Endothelial cell of umbilical vein (primary cell): Measurements from ENCODE around the gene AVL9.

ENCODE experiments used
- POLR2AphosphoS5 ChIP-seq: IDR thresholded peaks from 2 replicates; pipeline ENCODE4 v1.6.1; 2012; ENCODE audit warnings: low read depth, mild to moderate bottlenecking, control low read depth, low read length, moderate library complexity; ENCODE audit not compliant: insufficient read depth
- TF ChIP-seq, protein P1 (sequence below), 2 donors: IDR thresholded peaks; 1 replicate in 1 of 2; 2 replicates in 1 of 2; pipeline ENCODE4 v1.5.1; 2011; ENCODE audit warnings: low read length in 2 of 2, mild to moderate bottlenecking in 2 of 2, moderate library complexity in 2 of 2, control low read depth in 1 of 2, inconsistent platforms in 1 of 2, low read depth in 1 of 2; ENCODE audit not compliant: insufficient read depth in 1 of 2; ENCODE audit errors: extremely low read depth in 1 of 2

DNA sequence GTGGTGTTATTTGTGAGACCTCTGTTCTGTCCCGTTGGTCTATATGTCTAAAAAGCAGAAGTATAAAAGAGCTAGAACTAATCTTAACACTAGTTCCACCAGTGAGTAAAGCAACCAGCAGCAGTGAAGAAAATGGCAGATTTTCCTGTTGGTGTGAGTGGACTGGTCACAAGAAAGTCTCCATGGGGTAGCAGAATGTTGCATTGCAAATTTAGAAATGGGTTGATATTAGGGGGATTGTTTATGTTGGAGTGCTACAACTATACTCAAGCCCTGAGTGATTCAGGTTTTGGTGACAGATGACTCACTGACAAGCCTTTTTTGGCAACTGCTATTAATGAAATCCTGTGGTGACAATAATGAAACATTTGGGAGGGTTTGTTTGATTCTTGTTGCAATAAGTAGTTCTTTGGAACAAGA lies 5.6 kb downstream of the AVL9 start:
- TF ChIP-seq, protein P1, sequence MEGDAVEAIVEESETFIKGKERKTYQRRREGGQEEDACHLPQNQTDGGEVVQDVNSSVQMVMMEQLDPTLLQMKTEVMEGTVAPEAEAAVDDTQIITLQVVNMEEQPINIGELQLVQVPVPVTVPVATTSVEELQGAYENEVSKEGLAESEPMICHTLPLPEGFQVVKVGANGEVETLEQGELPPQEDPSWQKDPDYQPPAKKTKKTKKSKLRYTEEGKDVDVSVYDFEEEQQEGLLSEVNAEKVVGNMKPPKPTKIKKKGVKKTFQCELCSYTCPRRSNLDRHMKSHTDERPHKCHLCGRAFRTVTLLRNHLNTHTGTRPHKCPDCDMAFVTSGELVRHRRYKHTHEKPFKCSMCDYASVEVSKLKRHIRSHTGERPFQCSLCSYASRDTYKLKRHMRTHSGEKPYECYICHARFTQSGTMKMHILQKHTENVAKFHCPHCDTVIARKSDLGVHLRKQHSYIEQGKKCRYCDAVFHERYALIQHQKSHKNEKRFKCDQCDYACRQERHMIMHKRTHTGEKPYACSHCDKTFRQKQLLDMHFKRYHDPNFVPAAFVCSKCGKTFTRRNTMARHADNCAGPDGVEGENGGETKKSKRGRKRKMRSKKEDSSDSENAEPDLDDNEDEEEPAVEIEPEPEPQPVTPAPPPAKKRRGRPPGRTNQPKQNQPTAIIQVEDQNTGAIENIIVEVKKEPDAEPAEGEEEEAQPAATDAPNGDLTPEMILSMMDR (IDR thresholded peaks at IDR 0.05; ENCODE audit: extremely low read depth in 1 of 2, insufficient read depth in 1 of 2, low read depth in 1 of 2, low read length in 2 of 2): no peak
- no peak for TF ChIP-seq POLR2AphosphoS5
